DMS53 (cell line): ENCODE results near the gene NID1.
A peak's percentile ranks its signal among the peaks of the same experiment; 100 is the strongest.

Source experiments
- DNase-seq: peaks from one replicate; lab custom pipeline; 2025; lab: John Stamatoyannopoulos, UW

The NID1 gene

GRCh38 chr1:236064674-236065508 lies at the start of gene NID1:
NID1 (minus strand) TSS chr1:236065090; CDS start chr1:236065079, 11 bp downstream.
- peak; percentile 85 for DNase-seq

DNA sequence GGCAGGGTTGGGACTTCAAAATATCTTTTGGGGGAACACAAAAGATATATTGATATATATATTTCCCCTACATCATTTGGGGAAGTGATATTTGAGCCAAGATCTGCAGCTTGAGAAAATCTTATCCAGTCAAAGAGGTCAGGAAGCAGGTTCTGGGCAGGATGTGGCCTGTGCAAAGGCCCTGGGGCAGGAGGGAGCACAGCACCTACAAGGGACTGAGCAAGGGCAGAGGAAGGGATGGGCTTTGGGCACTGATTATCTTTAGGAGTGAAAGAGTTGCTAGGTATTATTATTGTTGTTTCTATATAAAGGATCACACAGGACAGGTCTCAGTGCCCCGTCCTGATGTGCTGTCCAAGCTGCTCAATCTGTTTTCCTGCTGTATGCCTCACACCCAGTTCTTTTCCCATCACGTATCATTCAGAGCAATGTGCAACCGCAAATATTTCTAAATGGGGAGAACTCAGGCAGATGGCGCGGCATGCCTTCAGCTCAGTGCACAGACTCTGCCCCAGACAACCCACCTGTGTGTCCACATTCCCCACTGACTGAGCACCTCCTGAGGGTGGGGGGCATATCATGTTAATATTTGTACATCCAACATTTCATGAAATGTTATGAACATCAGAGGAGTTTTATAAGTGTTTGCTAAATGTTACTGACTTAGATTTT lies 49.3 kb upstream of the NID1 start:
- no peak for DNase-seq

DNA sequence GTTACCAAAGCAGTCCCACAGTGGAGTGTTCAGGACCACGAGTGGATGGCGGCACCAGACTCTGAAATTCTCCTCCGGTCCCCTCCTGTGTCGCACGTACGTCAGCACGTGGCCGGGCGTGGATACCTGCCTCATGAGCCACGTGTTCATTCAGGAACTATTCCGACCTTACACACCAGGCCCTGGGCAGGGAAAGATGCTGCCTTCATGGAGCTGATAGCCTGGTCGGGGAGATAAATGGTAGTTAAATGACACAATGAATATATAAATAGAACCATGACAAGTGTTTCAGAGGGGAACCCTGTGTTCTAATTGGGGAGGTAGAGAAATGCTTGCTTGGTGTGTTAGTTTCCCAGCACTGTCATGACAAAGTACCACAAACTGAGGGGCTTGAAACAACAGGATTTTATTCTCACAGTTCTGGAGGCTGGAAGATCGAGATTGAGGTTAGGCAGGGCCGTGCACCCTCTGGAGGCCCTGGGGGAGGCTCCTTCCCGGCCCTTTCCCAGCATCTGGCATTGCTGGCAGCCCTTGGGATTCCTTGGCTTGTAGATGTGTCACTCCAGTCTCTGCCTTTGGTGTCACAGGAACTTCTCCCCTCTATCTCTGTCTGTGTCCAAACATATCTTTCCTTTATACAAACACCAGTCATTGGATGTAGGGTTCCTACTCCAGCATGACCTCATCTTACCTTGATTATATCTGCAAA lies 48.6 kb upstream of the NID1 start:
- no peak for DNase-seq

DNA sequence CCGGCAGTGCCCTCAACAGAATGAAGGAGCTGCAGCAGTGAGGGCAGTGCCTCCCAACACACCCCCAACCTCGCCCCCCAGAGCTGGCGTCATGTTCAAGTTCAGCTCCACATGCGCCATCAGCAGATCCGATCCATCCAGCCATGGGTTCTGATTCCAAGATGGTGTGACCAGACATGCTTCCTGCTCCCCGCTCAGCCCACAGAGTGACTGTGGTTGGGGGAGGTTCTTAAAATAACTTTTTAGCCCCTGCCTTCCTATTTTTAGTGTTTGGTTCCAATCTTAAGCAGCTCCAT lies 47.4 kb upstream of the NID1 start:
- DNase-seq = no peak

DNA sequence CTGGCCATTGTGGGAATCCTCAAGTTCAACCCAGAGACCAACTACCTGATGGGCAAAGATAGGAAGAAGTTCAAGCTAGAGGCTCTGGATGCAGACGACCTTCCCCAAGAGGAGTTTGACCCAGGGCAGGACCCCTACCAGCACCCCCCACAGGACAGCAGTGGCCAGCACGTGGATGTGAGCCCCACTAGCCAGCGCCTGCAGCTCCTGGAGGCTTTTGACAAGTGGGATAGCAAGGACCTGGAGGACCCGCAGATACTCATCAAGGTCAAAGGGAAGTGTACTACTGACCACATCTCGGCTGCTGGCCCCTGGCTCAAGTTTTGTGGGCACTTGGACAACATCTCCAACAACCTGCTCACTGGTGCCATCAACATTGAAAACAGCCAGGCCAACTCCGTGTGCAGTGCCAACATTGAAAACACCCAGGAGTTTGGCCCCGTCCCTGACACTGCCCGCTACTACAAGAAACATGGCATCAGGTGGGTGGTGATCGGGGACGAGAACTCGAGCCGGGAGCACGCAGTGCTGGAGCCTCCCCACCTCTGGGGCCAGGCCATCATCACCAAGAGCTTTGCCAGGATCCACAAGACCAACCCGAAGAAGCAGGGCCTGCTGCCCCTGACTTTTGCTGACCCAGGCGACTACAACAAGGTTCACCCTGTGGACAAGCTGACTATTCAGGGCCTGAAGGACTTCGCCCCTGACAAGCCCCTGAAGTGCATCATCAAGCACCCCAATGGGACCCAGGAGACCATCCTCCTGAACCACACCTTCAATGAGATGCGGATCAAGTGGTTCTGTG lies 46.8 kb upstream of the NID1 start:
- DNase-seq = no peak

- DNase-seq = no peak
Measured at GRCh38 chr1:236110137-236110536, 45.2 kb upstream of the NID1 start.

GRCh38 chr1:236108027-236108648 lies 43.2 kb upstream of the NID1 start:
- DNase-seq = no peak

DNA sequence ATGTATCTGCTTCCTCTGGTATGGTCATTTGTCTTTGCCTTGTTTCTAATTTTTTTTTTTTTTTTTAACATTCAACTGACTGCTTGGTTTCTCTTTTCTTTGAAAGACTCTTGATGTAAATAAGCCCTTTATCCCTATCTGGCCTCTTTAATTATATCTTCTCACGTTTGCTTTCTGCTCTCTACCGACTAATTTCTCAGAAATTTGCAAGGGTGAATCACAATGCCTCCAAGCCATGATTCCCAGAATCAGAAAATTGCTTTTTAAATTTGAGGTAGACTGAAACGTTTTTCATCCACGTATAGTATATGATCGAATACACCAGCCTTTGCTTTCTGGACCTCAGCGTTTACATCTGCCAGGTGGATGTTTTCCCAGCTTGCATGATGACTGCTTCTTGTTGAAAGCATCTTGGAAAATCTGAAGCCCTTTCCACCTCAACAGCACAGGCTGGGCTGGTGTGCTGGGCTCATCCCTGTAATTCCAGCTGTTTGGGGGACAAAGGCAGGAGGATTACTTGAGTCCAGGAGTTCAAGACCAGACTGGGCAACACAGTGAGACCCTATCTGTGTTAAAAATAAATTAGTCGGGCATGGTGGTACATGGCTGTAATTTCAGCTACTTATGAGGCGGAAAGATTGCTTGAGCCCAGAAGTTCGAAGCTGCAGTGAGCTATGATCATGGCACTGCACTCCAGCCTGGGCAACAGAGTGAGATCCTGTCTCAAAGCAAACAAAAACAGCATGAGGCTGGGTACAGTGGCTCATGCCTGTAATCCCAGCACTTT lies 42.4 kb upstream of the NID1 start:
- DNase-seq = no peak

GRCh38 chr1:236103646-236104218 lies 38.8 kb upstream of the NID1 start:
- DNase-seq = peak; percentile 72

GRCh38 chr1:236103059-236103458 lies 38.2 kb upstream of the NID1 start:
- DNase-seq = peak; percentile 30

GRCh38 chr1:236102611-236103010 lies 37.7 kb upstream of the NID1 start:
- DNase-seq = no peak

- DNase-seq = no peak
Measured at GRCh38 chr1:236101233-236102200, 36.6 kb upstream of the NID1 start.

GRCh38 chr1:236100799-236101198 lies 35.9 kb upstream of the NID1 start:
- no peak for DNase-seq

GRCh38 chr1:236099355-236099974 lies 34.6 kb upstream of the NID1 start:
- no peak for DNase-seq

- DNase-seq = no peak
Measured at GRCh38 chr1:236098267-236098666, 33.4 kb upstream of the NID1 start.

DNA sequence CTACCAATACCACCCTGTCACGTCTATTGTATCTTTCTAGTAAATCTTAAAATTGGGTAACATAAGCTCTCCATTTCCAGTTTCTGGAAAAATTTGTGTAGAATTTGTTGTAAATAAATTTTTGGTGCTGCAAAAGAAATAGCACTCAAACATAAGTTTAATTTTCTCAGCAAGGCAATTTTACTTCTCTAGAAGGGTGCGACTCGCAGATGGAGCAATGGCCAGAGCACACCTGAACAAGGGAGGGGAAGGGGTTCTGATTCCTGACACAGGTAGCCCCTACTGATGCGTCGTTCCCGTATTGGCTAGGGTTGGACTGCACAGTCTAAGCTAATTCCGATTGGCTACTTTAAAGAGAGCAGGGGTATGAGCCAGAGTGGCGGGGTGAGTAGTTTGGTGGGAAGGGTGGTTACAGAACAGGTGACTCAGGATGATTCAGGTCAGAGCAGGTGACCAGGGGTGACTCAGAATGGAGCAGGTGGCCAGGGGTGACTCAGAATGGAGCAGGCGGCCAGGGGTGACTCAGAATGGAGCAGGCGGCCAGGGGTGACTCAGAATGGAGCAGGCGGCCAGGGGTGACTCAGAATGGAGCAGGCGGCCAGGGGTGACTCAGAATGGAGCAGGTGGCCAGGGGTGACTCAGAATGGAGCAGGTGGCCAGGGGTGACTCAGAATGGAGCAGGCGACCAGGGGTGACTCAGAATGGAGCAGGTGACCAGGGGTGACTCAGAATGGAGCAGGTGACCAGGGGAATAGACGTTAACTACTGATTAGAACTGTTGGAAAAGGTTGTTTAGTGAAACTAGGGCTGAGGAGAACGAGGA lies 32.0 kb upstream of the NID1 start:
- DNase-seq = peak; percentile 97

DNA sequence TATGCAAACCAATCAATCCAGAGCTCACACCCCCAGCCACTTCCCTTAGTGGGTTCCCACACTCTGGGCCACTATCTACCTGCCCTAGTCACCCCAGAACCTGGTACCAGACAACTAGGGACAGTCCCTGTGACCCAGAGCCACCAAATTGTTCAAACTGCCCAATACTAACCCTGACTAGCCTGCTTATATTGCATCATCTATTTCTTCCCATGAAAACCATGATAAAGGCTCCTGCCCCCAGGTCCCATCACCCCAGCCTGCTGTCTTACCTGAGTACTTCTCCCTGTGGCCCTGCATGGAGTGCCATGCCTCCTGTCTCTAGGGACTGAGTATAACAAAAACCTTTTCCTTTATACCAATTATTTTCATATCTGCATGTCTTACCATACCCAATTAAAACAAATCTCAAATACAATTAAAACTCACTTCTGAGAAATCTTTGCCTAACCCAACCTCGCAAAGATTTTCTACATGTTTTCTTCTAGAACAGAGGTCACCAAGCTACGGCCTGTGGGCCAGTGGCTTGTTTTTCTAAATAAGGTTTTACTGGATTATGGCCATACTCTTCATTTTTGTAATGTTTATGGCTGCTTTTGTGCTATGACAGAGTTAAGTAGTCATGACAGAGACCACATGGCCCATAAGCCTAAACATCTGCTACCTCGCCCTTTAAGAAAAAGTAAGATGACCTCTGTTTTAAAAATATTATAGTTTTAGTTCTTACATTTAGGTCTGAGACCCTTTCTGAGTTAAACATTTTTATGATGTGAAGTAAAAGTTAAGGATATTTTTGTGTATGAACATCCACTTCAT lies 31.0 kb upstream of the NID1 start:
- no peak for DNase-seq
